Memory B cell (primary cell): ENCODE results near the gene CTNNA3.

Source experiments
- ATAC-seq: fragments of 150-1000 bp; cut with Tn5 transposase; 2 replicates; pipeline ENCODE4 v1.10.0; 2021; ENCODE audit warnings: low read depth, mild to moderate bottlenecking, moderate library complexity
- DNase-seq, 2 donors: peaks; one replicate each; pipeline ENCODE4 v3.0.0; 2022; ENCODE audit warnings: low spot score in 2 of 2
- H3K27ac Mint-ChIP-seq: one replicate; pipeline ENCODE4 v1.8.0; 2022; ENCODE audit warnings: mild to moderate bottlenecking, moderate library complexity, mixed read lengths
- H3K27me3 Mint-ChIP-seq: one replicate; pipeline ENCODE4 v1.8.0; 2022; ENCODE audit warnings: mixed read lengths
- H3K36me3 Mint-ChIP-seq: one replicate; pipeline ENCODE4 v1.8.0; 2022; ENCODE audit warnings: mild to moderate bottlenecking, mixed read lengths
- H3K4me1 Mint-ChIP-seq: one replicate; pipeline ENCODE4 v1.8.0; 2022; ENCODE audit warnings: mixed read lengths
- H3K4me3 Mint-ChIP-seq: one replicate; pipeline ENCODE4 v1.8.0; 2022; ENCODE audit warnings: mild to moderate bottlenecking, moderate library complexity, mixed read lengths
- H3K9me3 Mint-ChIP-seq: one replicate; pipeline ENCODE4 v1.8.0; 2022; ENCODE audit warnings: mixed read lengths

CTNNA3 gene

GRCh38 chr10:67079126-67079525 is 616.9 kb downstream of the CTNNA3 start:
- ATAC-seq: no peak
- Mint-ChIP-seq H3K4me3 (no peak overlapping the region), H3K27ac (no peak overlapping the region)

GRCh38 chr10:67077376-67077775 is 618.6 kb downstream of the CTNNA3 start:
- no peak for ATAC-seq
- no peak for DNase-seq
- no peak overlapping the region for H3K4me3 Mint-ChIP-seq
- H3K27me3 Mint-ChIP-seq: peaks cover 1% of the 10 kb centered on the region
- no peaks in the 10 kb centered on the region for H3K36me3 Mint-ChIP-seq
- H3K27ac Mint-ChIP-seq: no peak overlapping the region
- peaks cover 5% of the 10 kb centered on the region for H3K9me3 Mint-ChIP-seq
- H3K4me1 Mint-ChIP-seq: no peaks in the 10 kb centered on the region

More at GRCh38 chr10:67079126-67079525, 616.9 kb downstream of the CTNNA3 start:
- Mint-ChIP-seq H3K36me3 (no peaks in the 10 kb centered on the region), H3K27me3 (peaks cover 1% of the 10 kb centered on the region), H3K4me1 (no peaks in the 10 kb centered on the region), H3K9me3 (peaks cover 2% of the 10 kb centered on the region)
- DNase-seq: no peak

- ATAC-seq (no peak), DNase-seq (no peak)
- no peak overlapping the region for H3K4me3 Mint-ChIP-seq
- H3K4me1 Mint-ChIP-seq: no peaks in the 10 kb centered on the region
- no peak overlapping the region for H3K27ac Mint-ChIP-seq
- H3K36me3 Mint-ChIP-seq: no peaks in the 10 kb centered on the region
- peaks cover 1% of the 10 kb centered on the region for H3K27me3 Mint-ChIP-seq
- H3K9me3 Mint-ChIP-seq: peaks cover 6% of the 10 kb centered on the region
These were observed 619.9 kb downstream of the CTNNA3 start for GRCh38 chr10:67076144-67076543.

- Mint-ChIP-seq H3K27me3 (peaks cover 1% of the 10 kb centered on the region), H3K36me3 (no peaks in the 10 kb centered on the region), H3K4me1 (no peaks in the 10 kb centered on the region), H3K27ac (no peak overlapping the region), H3K4me3 (no peak overlapping the region), H3K9me3 (peaks cover 6% of the 10 kb centered on the region)
- no peak for DNase-seq
- ATAC-seq: no peak
These were observed 620.5 kb downstream of the CTNNA3 start for GRCh38 chr10:67075491-67075971.

GRCh38 chr10:67072654-67073053 is 623.3 kb downstream of the CTNNA3 start:
- Mint-ChIP-seq H3K27ac (no peak overlapping the region), H3K36me3 (no peaks in the 10 kb centered on the region), H3K4me1 (no peaks in the 10 kb centered on the region), H3K9me3 (peaks cover 4% of the 10 kb centered on the region), H3K27me3 (no peaks in the 10 kb centered on the region), H3K4me3 (no peak overlapping the region)
- DNase-seq (no peak), ATAC-seq (no peak)

GRCh38 chr10:67050415-67050814 is 645.6 kb downstream of the CTNNA3 start:
- no peak for DNase-seq
- Mint-ChIP-seq H3K36me3 (no peaks in the 10 kb centered on the region), H3K27me3 (no peaks in the 10 kb centered on the region)

GRCh38 chr10:67049988-67050387 is 646.0 kb downstream of the CTNNA3 start:
- H3K9me3 Mint-ChIP-seq: peaks cover 3% of the 10 kb centered on the region
- no peaks in the 10 kb centered on the region for H3K27me3 Mint-ChIP-seq
- no peaks in the 10 kb centered on the region for H3K36me3 Mint-ChIP-seq
- H3K4me3 Mint-ChIP-seq: no peak overlapping the region
- H3K4me1 Mint-ChIP-seq: no peaks in the 10 kb centered on the region
- ATAC-seq (no peak), DNase-seq (no peak)
- no peak overlapping the region for H3K27ac Mint-ChIP-seq

More at GRCh38 chr10:67050415-67050814, 645.6 kb downstream of the CTNNA3 start:
- no peak for ATAC-seq
- H3K4me3 Mint-ChIP-seq: no peak overlapping the region
- H3K4me1 Mint-ChIP-seq: no peaks in the 10 kb centered on the region
- H3K27ac Mint-ChIP-seq: no peak overlapping the region
- peaks cover 3% of the 10 kb centered on the region for H3K9me3 Mint-ChIP-seq

- H3K4me3 Mint-ChIP-seq: no peak overlapping the region
- H3K27ac Mint-ChIP-seq: no peak overlapping the region
- H3K36me3 Mint-ChIP-seq: no peaks in the 10 kb centered on the region
- no peaks in the 10 kb centered on the region for H3K4me1 Mint-ChIP-seq
- DNase-seq (no peak), ATAC-seq (no peak)
- no peaks in the 10 kb centered on the region for H3K27me3 Mint-ChIP-seq
- H3K9me3 Mint-ChIP-seq: peaks cover 1% of the 10 kb centered on the region
These were observed 649.5 kb downstream of the CTNNA3 start for GRCh38 chr10:67046507-67046906.

GRCh38 chr10:67045404-67045803 is 650.6 kb downstream of the CTNNA3 start:
- H3K9me3 Mint-ChIP-seq: peaks cover 1% of the 10 kb centered on the region
- DNase-seq (no peak), ATAC-seq (no peak)
- H3K27me3 Mint-ChIP-seq: no peaks in the 10 kb centered on the region
- no peaks in the 10 kb centered on the region for H3K4me1 Mint-ChIP-seq
- no peak overlapping the region for H3K27ac Mint-ChIP-seq
- H3K4me3 Mint-ChIP-seq: no peak overlapping the region
- H3K36me3 Mint-ChIP-seq: no peaks in the 10 kb centered on the region

GRCh38 chr10:67043041-67043440 is 653.0 kb downstream of the CTNNA3 start:
- no peaks in the 10 kb centered on the region for H3K4me1 Mint-ChIP-seq
- H3K27me3 Mint-ChIP-seq: no peaks in the 10 kb centered on the region
- H3K36me3 Mint-ChIP-seq: no peaks in the 10 kb centered on the region
- ATAC-seq (no peak), DNase-seq (no peak)
- no peak overlapping the region for H3K4me3 Mint-ChIP-seq
- H3K27ac Mint-ChIP-seq: no peak overlapping the region
- H3K9me3 Mint-ChIP-seq: peaks cover 1% of the 10 kb centered on the region

GRCh38 chr10:67036808-67037207 is 659.2 kb downstream of the CTNNA3 start:
- Mint-ChIP-seq H3K27ac (no peak overlapping the region), H3K27me3 (no peaks in the 10 kb centered on the region), H3K9me3 (peaks cover 6% of the 10 kb centered on the region), H3K4me3 (no peak overlapping the region), H3K36me3 (no peaks in the 10 kb centered on the region), H3K4me1 (no peaks in the 10 kb centered on the region)
- ATAC-seq: no peak
- no peak for DNase-seq

- Mint-ChIP-seq H3K27me3 (no peaks in the 10 kb centered on the region), H3K36me3 (no peaks in the 10 kb centered on the region), H3K27ac (no peak overlapping the region), H3K9me3 (peaks cover 6% of the 10 kb centered on the region), H3K4me3 (no peak overlapping the region), H3K4me1 (no peaks in the 10 kb centered on the region)
- DNase-seq (no peak), ATAC-seq (no peak)
These were observed 662.1 kb downstream of the CTNNA3 start for GRCh38 chr10:67033878-67034277.

- Mint-ChIP-seq H3K9me3 (no peaks in the 10 kb centered on the region), H3K4me1 (no peaks in the 10 kb centered on the region)
These were observed 673.9 kb downstream of the CTNNA3 start for GRCh38 chr10:67022099-67022498.

GRCh38 chr10:67017218-67017617 is 678.8 kb downstream of the CTNNA3 start:
- Mint-ChIP-seq H3K27me3 (no peaks in the 10 kb centered on the region), H3K4me3 (no peak overlapping the region), H3K9me3 (no peaks in the 10 kb centered on the region), H3K27ac (no peak overlapping the region), H3K36me3 (no peaks in the 10 kb centered on the region), H3K4me1 (no peaks in the 10 kb centered on the region)
- ATAC-seq (no peak), DNase-seq (no peak)

More at GRCh38 chr10:67022099-67022498, 673.9 kb downstream of the CTNNA3 start:
- Mint-ChIP-seq H3K4me3 (no peak overlapping the region), H3K36me3 (no peaks in the 10 kb centered on the region), H3K27ac (no peak overlapping the region), H3K27me3 (no peaks in the 10 kb centered on the region)
- DNase-seq (no peak), ATAC-seq (no peak)

GRCh38 chr10:67015225-67015624 is 680.8 kb downstream of the CTNNA3 start:
- DNase-seq: no peak
- H3K27ac Mint-ChIP-seq: no peak overlapping the region
- no peak for ATAC-seq
- H3K4me3 Mint-ChIP-seq: no peak overlapping the region
- no peaks in the 10 kb centered on the region for H3K4me1 Mint-ChIP-seq
- no peaks in the 10 kb centered on the region for H3K27me3 Mint-ChIP-seq
- no peaks in the 10 kb centered on the region for H3K9me3 Mint-ChIP-seq
- no peaks in the 10 kb centered on the region for H3K36me3 Mint-ChIP-seq
